Keratinocyte (primary cell): ENCODE data around the gene SFSWAP. TPM values are rescaled to one million over a fixed set of nuclear protein-coding genes. Genes with fewer than 3 reads are reported as not detected.

Experiments used
- DNase-seq: peaks from one replicate; pipeline ENCODE4 v3.0.0-alpha.2; 2011; ENCODE audit warnings: low read depth, missing footprints, low spot score
- FAIRE-seq: peaks from 2 replicates; lab custom pipeline; 2011; peaks lifted over from hg19 to GRCh38; lab: Jason Lieb, UNC
- H2AFZ ChIP-seq: 2 replicates; pipeline ENCODE4 v1.6.0; 2012; ENCODE audit warnings: low read length, control low read depth, inconsistent platforms; ENCODE audit not compliant: control insufficient read depth
- H3K27ac ChIP-seq: 2 replicates; pipeline ENCODE4 v1.5.1; 2011; ENCODE audit warnings: low read length; ENCODE audit not compliant: control insufficient read depth, insufficient read depth
- H3K27me3 ChIP-seq: 3 replicates; pipeline ENCODE4 v1.6.0; 2011; ENCODE audit warnings: low read length; ENCODE audit not compliant: control insufficient read depth, insufficient read depth; ENCODE audit errors: extremely low read depth
- H3K36me3 ChIP-seq, 2 experiments: 2 replicates in 1 of 2; 3 replicates in 1 of 2; pipeline ENCODE4 v1.5.1; 2011; ENCODE audit warnings: low read length in 2 of 2, mild to moderate bottlenecking in 1 of 2; ENCODE audit not compliant: control insufficient read depth in 2 of 2, insufficient read depth in 2 of 2; ENCODE audit errors: extremely low read depth in 1 of 2
- H3K4me1 ChIP-seq: 3 replicates; pipeline ENCODE4 v1.5.1; 2011; ENCODE audit warnings: low read length; ENCODE audit not compliant: control insufficient read depth, insufficient read depth; ENCODE audit errors: extremely low read depth
- H3K4me2 ChIP-seq: 3 replicates; pipeline ENCODE4 v1.6.0; 2011; ENCODE audit warnings: low read depth, low read length; ENCODE audit not compliant: control insufficient read depth, insufficient read depth; ENCODE audit errors: extremely low read depth
- H3K4me3 ChIP-seq, 3 experiments: fragments of 200-600 bp in 1 of 3; sonication (generic) in 1 of 3; 2 replicates in 2 of 3; 3 replicates in 1 of 3; pipeline ENCODE4 v1.5.1; 2011 to 2016; ENCODE audit warnings: low read length in 3 of 3, mild to moderate bottlenecking in 3 of 3, control low read depth in 2 of 3, inconsistent platforms in 1 of 3, low read depth in 1 of 3, mixed read lengths in 1 of 3, mixed run types in 1 of 3, moderate library complexity in 1 of 3; ENCODE audit not compliant: control insufficient read depth in 2 of 3, insufficient read depth in 2 of 3; ENCODE audit errors: extremely low read depth in 1 of 3
- H3K79me2 ChIP-seq: 2 replicates; pipeline ENCODE4 v1.6.0; 2012; ENCODE audit warnings: low read length; ENCODE audit not compliant: control insufficient read depth, insufficient read depth
- H3K9ac ChIP-seq: 3 replicates; pipeline ENCODE4 v1.6.0; 2011; ENCODE audit warnings: low read length; ENCODE audit not compliant: control insufficient read depth, insufficient read depth; ENCODE audit errors: extremely low read depth
- H3K9me1 ChIP-seq: 3 replicates; pipeline ENCODE4 v1.6.0; 2011; ENCODE audit warnings: low read length; ENCODE audit not compliant: control insufficient read depth, insufficient read depth; ENCODE audit errors: extremely low read depth
- H3K9me3 ChIP-seq: 2 replicates; pipeline ENCODE4 v1.5.1; 2012; ENCODE audit warnings: low read depth, low read length; ENCODE audit not compliant: control insufficient read depth
- H4K20me1 ChIP-seq: 3 replicates; pipeline ENCODE4 v1.6.0; 2011; ENCODE audit warnings: low read length; ENCODE audit not compliant: control insufficient read depth, insufficient read depth; ENCODE audit errors: extremely low read depth
- CTCF ChIP-seq, 3 experiments: IDR thresholded peaks in 1 of 3; conservative IDR thresholded peaks in 1 of 3; optimal IDR thresholded peaks in 1 of 3; 2 replicates in 2 of 3; 3 replicates in 1 of 3; pipeline versions ENCODE3 to v1.5.1; 2011; ENCODE audit warnings: low read length in 3 of 3, mild to moderate bottlenecking in 3 of 3, moderate library complexity in 2 of 3, control low read depth in 1 of 3, inconsistent platforms in 1 of 3; ENCODE audit not compliant: insufficient read depth in 2 of 3; ENCODE audit errors: extremely low read depth in 1 of 3
- EZH2 ChIP-seq: IDR thresholded peaks from one replicate; pipeline ENCODE4 v1.6.1; 2012; ENCODE audit warnings: inconsistent platforms, mild to moderate bottlenecking, low read length, moderate library complexity
- dilution Hi-C: fragments of 300-500 bp; cut with MboI; formaldehyde crosslinking; loops from one replicate; pipeline ENCODE4 v1.7.0; 2020; ENCODE audit warnings: low sequenced_read_pairs; ENCODE audit not compliant: extremely low pct_ligation_motif_present
- polyA plus RNA-seq, 5 experiments: library from polyadenylated mRNA; depleted of rRNA in 3 of 5; stranded (reverse) in 3 of 5; stranded (forward) in 1 of 5; unstranded in 1 of 5; fragments of >200 nt; gene quantifications; 1 replicate in 1 of 5; 2 replicates in 3 of 5; 3 replicates in 1 of 5; pipeline versions ENCODE4 v1.2.1 to v1.2.3, GENCODE V29; 2011 to 2012; ENCODE audit warnings: missing spikeins in 2 of 5, low read depth in 1 of 5, low replicate concordance in 1 of 5

Gene SFSWAP
- polyA plus RNA-seq, 1 donor (not counting 4 experiments of a cell fraction or from before 2014, with no cell fraction given) = 13.1 TPM

GRCh38 chr12:131709226-131709625, 1.7 kb upstream of the SFSWAP start:
- Histone ChIP-seq H3K4me3 (no peak overlapping the region), H3K79me2 (peaks cover 31% of the 10 kb centered on the region)

GRCh38 chr12:131711551-131712205, 788 bp downstream of the SFSWAP start:
- peak overlapping the region; percentile 86 for H3K4me2 ChIP-seq
- H3K36me3 ChIP-seq = peaks cover 11 to 23% of the 10 kb centered on the region in 2 experiments
- TF ChIP-seq EZH2 = no peak
- no peak for TF ChIP-seq CTCF (optimal IDR thresholded peaks at IDR 0.05 in 1 of 3, IDR thresholded peaks at IDR 0.05 in 1 of 3, conservative IDR thresholded peaks at IDR 0.05 in 1 of 3; ENCODE audit: extremely low read depth in 1 of 3, insufficient read depth in 2 of 3, low read length in 3 of 3)
- H3K9me3 ChIP-seq = no peaks in the 10 kb centered on the region
- H3K4me3 ChIP-seq = peak overlapping the region; percentile 84 to 94 (median 89)
- no peaks in the 10 kb centered on the region for H3K27me3 ChIP-seq
- peaks cover 11% of the 10 kb centered on the region for H3K4me1 ChIP-seq
- FAIRE-seq (no peak), DNase-seq (no peak)
- dilution Hi-C loops = no loop called here
- no peaks in the 10 kb centered on the region for H4K20me1 ChIP-seq
- peak overlapping the region; percentile 99 for H3K9ac ChIP-seq
- no peaks in the 10 kb centered on the region for H3K9me1 ChIP-seq
- peak overlapping the region; percentile 99 for H3K27ac ChIP-seq
- H3K79me2 ChIP-seq = peaks cover 35% of the 10 kb centered on the region
- H2AFZ ChIP-seq = peak overlapping the region; percentile 95

More at GRCh38 chr12:131709226-131709625, 1.7 kb upstream of the SFSWAP start:
- no peak for FAIRE-seq
- Histone ChIP-seq H3K36me3 (peaks cover 0 to 8% of the 10 kb centered on the region in 2 experiments), H3K4me2 (no peak overlapping the region), H3K27ac (no peak overlapping the region), H3K9me3 (no peaks in the 10 kb centered on the region), H3K27me3 (no peaks in the 10 kb centered on the region), H4K20me1 (no peaks in the 10 kb centered on the region), H2AFZ (no peak overlapping the region), H3K9me1 (no peaks in the 10 kb centered on the region), H3K9ac (no peak overlapping the region), H3K4me1 (peaks cover 11% of the 10 kb centered on the region)
- no peak for TF ChIP-seq CTCF (optimal IDR thresholded peaks at IDR 0.05 in 1 of 3, IDR thresholded peaks at IDR 0.05 in 1 of 3, conservative IDR thresholded peaks at IDR 0.05 in 1 of 3; ENCODE audit: extremely low read depth in 1 of 3, insufficient read depth in 2 of 3, low read length in 3 of 3)
- no peak for TF ChIP-seq EZH2
- DNase-seq = no peak
- dilution Hi-C loops = no loop called here
